WTC11 (cell line): ENCODE results near the gene TMEM256. TPM values are rescaled to one million over a fixed set of nuclear protein-coding genes. Genes with fewer than 3 reads are reported as not detected.

Source experiments
- ATAC-seq: fragments of 200-7000 bp; cut with Tn5 transposase; 2 replicates; pipeline ENCODE4 v1.10.0; 2021; ENCODE audit warnings: mild to moderate bottlenecking, moderate library complexity
- CTCF ChIA-PET: fragments of 300-600 bp; sonication (Branson Sonifier 250); formaldehyde crosslinking; loops from one replicate; lab custom pipeline; 2021; ENCODE audit warnings: antibody characterized with exemption; lab: Charles Lee
- POLR2A ChIA-PET: fragments of 350-600 bp; sonication (Branson Sonifier 250); formaldehyde crosslinking; loops from one replicate; lab custom pipeline; 2021; ENCODE audit warnings: antibody characterized with exemption; lab: Charles Lee
- DNase-seq: peaks from one replicate; pipeline ENCODE4 v3.0.0; 2021; ENCODE audit warnings: low spot score
- H3K27ac Mint-ChIP-seq: 2 replicates; pipeline ENCODE4 v1.8.0; 2021; ENCODE audit warnings: mixed read lengths
- H3K27me3 Mint-ChIP-seq: 2 replicates; pipeline ENCODE4 v1.8.0; 2021; ENCODE audit warnings: low read depth, mild to moderate bottlenecking, moderate library complexity, mixed read lengths
- H3K36me3 Mint-ChIP-seq: 2 replicates; pipeline ENCODE4 v1.8.0; 2021; ENCODE audit warnings: mixed read lengths
- H3K4me1 Mint-ChIP-seq: 2 replicates; pipeline ENCODE4 v1.8.0; 2022; ENCODE audit warnings: mixed read lengths
- H3K4me3 Mint-ChIP-seq: 2 replicates; pipeline ENCODE4 v1.8.0; 2021; ENCODE audit warnings: mild to moderate bottlenecking, moderate library complexity, mixed read lengths
- H3K9me3 Mint-ChIP-seq: 2 replicates; pipeline ENCODE4 v1.8.0; 2021; ENCODE audit warnings: mixed read lengths
- E2F1 ChIP-seq: sonication (generic); formaldehyde crosslinking; IDR thresholded peaks from 2 replicates; pipeline ENCODE4 v1.8.0; 2022; ENCODE audit warnings: mild to moderate bottlenecking, missing genetic modification reagents
- E2F5 ChIP-seq: sonication (generic); formaldehyde crosslinking; IDR thresholded peaks from 2 replicates; pipeline ENCODE4 v1.8.1; 2022; ENCODE audit warnings: mild to moderate bottlenecking, moderate library complexity, missing genetic modification reagents
- ESRRA ChIP-seq: sonication (generic); formaldehyde crosslinking; IDR thresholded peaks from 2 replicates; pipeline ENCODE4 v1.8.1; 2022; ENCODE audit warnings: mild to moderate bottlenecking, missing genetic modification reagents, borderline replicate concordance
- ETV6 ChIP-seq: sonication (generic); formaldehyde crosslinking; IDR thresholded peaks from 2 replicates; pipeline ENCODE4 v1.8.1; 2022; ENCODE audit warnings: mild to moderate bottlenecking, missing genetic modification reagents
- FOXK1 ChIP-seq: sonication (generic); formaldehyde crosslinking; IDR thresholded peaks from 2 replicates; pipeline ENCODE4 v1.8.0; 2022; ENCODE audit warnings: mild to moderate bottlenecking, moderate library complexity, missing genetic modification reagents
- GABPB1 ChIP-seq: sonication (generic); formaldehyde crosslinking; IDR thresholded peaks from 2 replicates; pipeline ENCODE4 v1.8.1; 2023; ENCODE audit warnings: mild to moderate bottlenecking, missing genetic modification reagents
- GTF2I ChIP-seq: fragments of 250-450 bp; sonication (Bioruptor Pico); conservative IDR thresholded peaks from 2 replicates; pipeline ENCODE4 v1.4.0; 2021; ENCODE audit warnings: mild to moderate bottlenecking
- HMGXB4 ChIP-seq: sonication (generic); formaldehyde crosslinking; IDR thresholded peaks from 2 replicates; pipeline ENCODE4 v1.8.1; 2023; ENCODE audit warnings: mild to moderate bottlenecking, moderate library complexity, missing genetic modification reagents
- IRF2 ChIP-seq: sonication (generic); formaldehyde crosslinking; IDR thresholded peaks from 2 replicates; pipeline ENCODE4 v1.8.0; 2022; ENCODE audit warnings: low read depth, missing genetic modification reagents, borderline replicate concordance
- JAZF1 ChIP-seq: fragments of 250-450 bp; sonication (Bioruptor Pico); IDR thresholded peaks from 2 replicates; pipeline ENCODE4 v1.9.0; 2021; ENCODE audit warnings: moderate library complexity, mild to moderate bottlenecking, inconsistent platforms
- KAT7 ChIP-seq: sonication (generic); formaldehyde crosslinking; IDR thresholded peaks from 2 replicates; pipeline ENCODE4 v1.8.1; 2023; ENCODE audit warnings: missing genetic modification reagents, mild to moderate bottlenecking, borderline replicate concordance
- MAX ChIP-seq: sonication (generic); formaldehyde crosslinking; IDR thresholded peaks from 2 replicates; pipeline ENCODE4 v1.8.0; 2022; ENCODE audit warnings: mild to moderate bottlenecking, missing genetic modification reagents
- MLX ChIP-seq: sonication (generic); formaldehyde crosslinking; IDR thresholded peaks from 2 replicates; pipeline ENCODE4 v1.8.1; 2023; ENCODE audit warnings: mild to moderate bottlenecking, missing genetic modification reagents, moderate library complexity
- MXD4 ChIP-seq: fragments of 250-450 bp; sonication (Bioruptor Pico); IDR thresholded peaks from 2 replicates; pipeline ENCODE4 v1.8.0; 2021; ENCODE audit warnings: mild to moderate bottlenecking, moderate library complexity, borderline replicate concordance
- NFYB ChIP-seq: sonication (generic); formaldehyde crosslinking; conservative IDR thresholded peaks from 2 replicates; pipeline ENCODE4 v1.8.0; 2022; ENCODE audit warnings: low read depth, missing genetic modification reagents
- NR1H2 ChIP-seq: sonication (generic); formaldehyde crosslinking; IDR thresholded peaks from 2 replicates; pipeline ENCODE4 v1.9.0; 2021; ENCODE audit warnings: mild to moderate bottlenecking, moderate library complexity, missing genetic modification reagents
- NR3C1 ChIP-seq: sonication (generic); formaldehyde crosslinking; conservative IDR thresholded peaks from 2 replicates; pipeline ENCODE4 v1.8.1; 2023; ENCODE audit warnings: low read depth, mild to moderate bottlenecking, missing genetic modification reagents
- RELA ChIP-seq: sonication (generic); formaldehyde crosslinking; IDR thresholded peaks from 2 replicates; pipeline ENCODE4 v1.8.1; 2022; ENCODE audit warnings: missing genetic modification reagents, mild to moderate bottlenecking, borderline replicate concordance
- RORB ChIP-seq: fragments of 250-450 bp; sonication (Bioruptor Pico); IDR thresholded peaks from 2 replicates; pipeline ENCODE4 v1.9.0; 2021; ENCODE audit warnings: mild to moderate bottlenecking
- SOX15 ChIP-seq: fragments of 250-450 bp; sonication (Bioruptor Pico); IDR thresholded peaks from 2 replicates; pipeline ENCODE4 v1.9.0; 2021; ENCODE audit warnings: mild to moderate bottlenecking
- TP53 ChIP-seq: sonication (generic); formaldehyde crosslinking; IDR thresholded peaks from 2 replicates; pipeline ENCODE4 v1.8.1; 2023; ENCODE audit warnings: mild to moderate bottlenecking, missing genetic modification reagents
- ZBTB43 ChIP-seq: sonication (generic); formaldehyde crosslinking; IDR thresholded peaks from 2 replicates; pipeline ENCODE4 v1.8.1; 2023; ENCODE audit warnings: mild to moderate bottlenecking, missing genetic modification reagents
- ZMAT4 ChIP-seq: fragments of 250-450 bp; sonication (Bioruptor Pico); IDR thresholded peaks from 2 replicates; pipeline ENCODE4 v1.9.0; 2021; ENCODE audit warnings: mild to moderate bottlenecking
- ZNF232 ChIP-seq: sonication (generic); formaldehyde crosslinking; IDR thresholded peaks from 2 replicates; pipeline ENCODE4 v1.8.0; 2022; ENCODE audit warnings: mild to moderate bottlenecking, missing genetic modification reagents
- ZNF281 ChIP-seq: sonication (generic); formaldehyde crosslinking; IDR thresholded peaks from 2 replicates; pipeline ENCODE4 v1.8.0; 2023; ENCODE audit warnings: mild to moderate bottlenecking, missing genetic modification reagents
- ZNF396 ChIP-seq: fragments of 250-450 bp; sonication (Bioruptor Pico); IDR thresholded peaks from 2 replicates; pipeline ENCODE4 v1.8.0; 2021; ENCODE audit warnings: mild to moderate bottlenecking, moderate library complexity, borderline replicate concordance
- ZNF416 ChIP-seq: fragments of 250-450 bp; sonication (Bioruptor Pico); IDR thresholded peaks from 2 replicates; pipeline ENCODE4 v1.9.0; 2021; ENCODE audit warnings: mild to moderate bottlenecking, inconsistent platforms
- ZSCAN18 ChIP-seq: fragments of 250-450 bp; sonication (Bioruptor Pico); IDR thresholded peaks from 2 replicates; pipeline ENCODE4 v2.1.2; 2022; ENCODE audit warnings: mild to moderate bottlenecking, moderate library complexity
- total RNA-seq: library from RNA; stranded (reverse); gene quantifications from 3 replicates; pipeline ENCODE4 v1.2.3, GENCODE V29; 2021

TMEM256 gene
- total RNA-seq, 1 experiment from 2014 or later = 132 TPM

- H3K27ac Mint-ChIP-seq = peak overlapping the region; percentile 95
- H3K4me1 Mint-ChIP-seq = peaks cover 30% of the 10 kb centered on the region
- peaks cover 22% of the 10 kb centered on the region for H3K27me3 Mint-ChIP-seq
- peak; percentile 89 for DNase-seq
- H3K36me3 Mint-ChIP-seq = no peaks in the 10 kb centered on the region
- ChIA-PET CTCF (interaction anchor here (0.6 to 4.7 kb wide), 15 partner anchors 8 to 152 kb away, joined by 3 to 69 read pairs (median 10); partner anchors contain the start of genes ACAP1, KCTD11, NEURL4 and PLSCR3), POLR2A (interaction anchor here (0.9 to 4.0 kb wide), 6 partner anchors 34 to 123 kb away, joined by 3 to 38 read pairs (median 3); partner anchors contain the start of genes POLR2A, SLC35G6, TMEM256 and ZBTB4)
- peak; percentile 1 for ATAC-seq
- no peaks in the 10 kb centered on the region for H3K9me3 Mint-ChIP-seq
- peak overlapping the region; percentile 90 for H3K4me3 Mint-ChIP-seq
- no peak for TF ChIP-seq TP53 (CRISPR knock-in tag)
- TF ChIP-seq IRF2 (CRISPR knock-in tag) = no peak
- TF ChIP-seq NR3C1 (CRISPR knock-in tag) = no peak
- peak; percentile 57; the same call in 1 of the 2 replicates for TF ChIP-seq KAT7
- TF ChIP-seq MAX (CRISPR knock-in tag) = no peak
- no peak for TF ChIP-seq ZNF396
- no peak for TF ChIP-seq GABPB1 (CRISPR knock-in tag)
- TF ChIP-seq NR1H2 = no peak
- TF ChIP-seq ZBTB43 (CRISPR knock-in tag) = peak; percentile 12; the same call in 1 of the 2 replicates
- no peak for TF ChIP-seq MLX (CRISPR knock-in tag)
- no peak for TF ChIP-seq SOX15 (CRISPR knock-in tag)
- no peak for TF ChIP-seq RORB
- TF ChIP-seq GTF2I = no peak
- TF ChIP-seq HMGXB4 (CRISPR knock-in tag) = 0 out of 2 replicates have a peak, but pooled peaks have one; percentile 42
- no peak for TF ChIP-seq ZSCAN18
- TF ChIP-seq E2F1 (CRISPR knock-in tag) = no peak
- TF ChIP-seq JAZF1 (CRISPR knock-in tag) = no peak
- no peak for TF ChIP-seq NFYB
- TF ChIP-seq ZMAT4 (CRISPR knock-in tag) = no peak
- TF ChIP-seq ZNF232 (CRISPR knock-in tag) = no peak
- TF ChIP-seq ESRRA = peak; percentile 54; the same call in 1 of the 2 replicates
- peak; percentile 81 for TF ChIP-seq E2F5
- TF ChIP-seq FOXK1 (CRISPR knock-in tag) = no peak
- TF ChIP-seq ZNF416 (CRISPR knock-in tag) = no peak
- TF ChIP-seq MXD4 (CRISPR knock-in tag) = no peak
- TF ChIP-seq RELA (CRISPR knock-in tag) = no peak
- no peak for TF ChIP-seq ZNF281 (CRISPR knock-in tag)
- peak; percentile 35; the same call in 1 of the 2 replicates for TF ChIP-seq ETV6 (CRISPR knock-in tag)
Observed at GRCh38 chr17:7437950-7438614, 34.2 kb upstream of the TMEM256 start.
